B cell (primary cell): ENCODE data around the gene REST. TPM values are rescaled to one million over a fixed set of nuclear protein-coding genes. Genes with fewer than 3 reads are reported as not detected.

Source experiments
- polyA plus RNA-seq: library from polyadenylated mRNA; depleted of rRNA; stranded (reverse); fragments of >200 nt; gene quantifications from 2 replicates; pipeline ENCODE4 v1.2.3, GENCODE V29; 2012
- small RNA-seq: library from RNA; depleted of rRNA; stranded (forward); fragments of <200 nt; gene quantifications from one replicate; pipeline ENCODE3, GENCODE V24; 2012; ENCODE audit warnings: low replicate concordance, low read depth; ENCODE audit not compliant: insufficient read length
- total RNA-seq, 2 donors: library from RNA; stranded (reverse); fragments of 120-200 nt in 1 of 2; gene quantifications; 1 replicate in 1 of 2; 2 replicates in 1 of 2; pipeline versions ENCODE4 v1.2.3 to v1.2.4, GENCODE V29; 2013 to 2022

The REST gene
- total and polyA plus RNA-seq, 2 donors (not counting 1 experiment from before 2014, with no cell fraction given): 6.2 to 59.4 TPM

Small RNA genes within 50 kb of the gene (small RNA-seq; reads per million reads assigned to genes)
- gene RNU6-998P: not detected

Other genes with a start within 250 kb of the REST start
- 7.0 and 7.4 TPM in 2 replicates for gene HOPX, start 226.6 kb upstream of the REST start, total RNA-seq
- 14.2 and 29.2 TPM in 2 replicates for gene HOPX, start 226.6 kb upstream of the REST start, polyA plus RNA-seq
- gene SPINK2, start 86.2 kb upstream of the REST start, total RNA-seq: 0.63 and 0.94 TPM in 2 replicates
- gene SPINK2, start 86.2 kb upstream of the REST start, polyA plus RNA-seq: 1.7 and 4.9 TPM in 2 replicates
- 22.7 and 24.0 TPM in 2 replicates for gene NOA1, start 69.7 kb downstream of the REST start, total RNA-seq
- 12.4 and 17.4 TPM in 2 replicates for gene NOA1, start 69.7 kb downstream of the REST start, polyA plus RNA-seq
- gene POLR2B, start 71.0 kb downstream of the REST start, total RNA-seq: 108 and 110 TPM in 2 replicates
- 37.5 and 48.8 TPM in 2 replicates for gene POLR2B, start 71.0 kb downstream of the REST start, polyA plus RNA-seq
- gene IGFBP7, start 202.5 kb downstream of the REST start, total RNA-seq: not detected in 2 replicates
- gene IGFBP7, start 202.5 kb downstream of the REST start, polyA plus RNA-seq: 0.37 and 0.50 TPM in 2 replicates